22Rv1 (cell line): ENCODE measurements around the gene GNPNAT1.

Source experiments
- H3K27ac ChIP-seq: fragments of 450-650 bp; 2 replicates; pipeline ENCODE4 v1.5.1; 2017
- CTCF ChIP-seq: fragments of 450-650 bp; IDR thresholded peaks from 2 replicates; pipeline ENCODE4 v1.5.1; 2017; ENCODE audit warnings: mild to moderate bottlenecking
- ZFX ChIP-seq: fragments of 450-650 bp; IDR thresholded peaks from 2 replicates; pipeline ENCODE4 v1.6.1; 2017; ENCODE audit warnings: antibody characterized with exemption, borderline replicate concordance

Gene GNPNAT1

GRCh38 chr14:52829527-52830185, 38.2 kb upstream of the GNPNAT1 start:
- H3K27ac ChIP-seq, result no peak overlapping the region
- no peak for TF ChIP-seq ZFX
- TF ChIP-seq CTCF, result no peak

- no peak overlapping the region for H3K27ac ChIP-seq
- TF ChIP-seq CTCF (no peak), ZFX (no peak)
Observed at GRCh38 chr14:52827426-52827825, 36.0 kb upstream of the GNPNAT1 start.

- TF ChIP-seq CTCF, result no peak
- no peak for TF ChIP-seq ZFX
- no peak overlapping the region for H3K27ac ChIP-seq
Observed at GRCh38 chr14:52825085-52825484, 33.7 kb upstream of the GNPNAT1 start.

- no peak for TF ChIP-seq ZFX
- no peak for TF ChIP-seq CTCF
- H3K27ac ChIP-seq, result no peak overlapping the region
Observed at GRCh38 chr14:52824462-52824861, 33.1 kb upstream of the GNPNAT1 start.

- no peak overlapping the region for H3K27ac ChIP-seq
- TF ChIP-seq CTCF, result no peak
- no peak for TF ChIP-seq ZFX
Observed at GRCh38 chr14:52821805-52822250, 30.4 kb upstream of the GNPNAT1 start.

GRCh38 chr14:52808101-52808500, 16.7 kb upstream of the GNPNAT1 start:
- no peak for TF ChIP-seq ZFX
- TF ChIP-seq CTCF, result no peak
- no peak overlapping the region for H3K27ac ChIP-seq

- TF ChIP-seq CTCF, result no peak
- no peak for TF ChIP-seq ZFX
- H3K27ac ChIP-seq, result no peak overlapping the region
Observed at GRCh38 chr14:52806115-52806514, 14.7 kb upstream of the GNPNAT1 start.
